Gastrocnemius medialis (tissue), 4 donors: ENCODE measurements around the gene RHEB.

Experiments used
- POLR2A ChIP-seq, 2 donors: fragments of 450-650 bp; IDR thresholded peaks; one replicate each; pipeline ENCODE4 v1.6.1; 2017; ENCODE audit warnings: antibody characterized with exemption in 2 of 2, mild to moderate bottlenecking in 2 of 2, moderate library complexity in 2 of 2
- TF ChIP-seq, protein P1 (sequence below), 5 experiments: fragments of 450-650 bp in 3 of 5; fragments of 200-600 bp in 2 of 5; sonication (generic) in 2 of 5; IDR thresholded peaks in 4 of 5; conservative IDR thresholded peaks in 1 of 5; 1 replicate in 4 of 5; 2 replicates in 1 of 5; pipeline ENCODE4 v1.5.1; 2016 to 2019; ENCODE audit warnings: antibody characterized with exemption in 5 of 5, mild to moderate bottlenecking in 3 of 5, moderate library complexity in 3 of 5

DNA sequence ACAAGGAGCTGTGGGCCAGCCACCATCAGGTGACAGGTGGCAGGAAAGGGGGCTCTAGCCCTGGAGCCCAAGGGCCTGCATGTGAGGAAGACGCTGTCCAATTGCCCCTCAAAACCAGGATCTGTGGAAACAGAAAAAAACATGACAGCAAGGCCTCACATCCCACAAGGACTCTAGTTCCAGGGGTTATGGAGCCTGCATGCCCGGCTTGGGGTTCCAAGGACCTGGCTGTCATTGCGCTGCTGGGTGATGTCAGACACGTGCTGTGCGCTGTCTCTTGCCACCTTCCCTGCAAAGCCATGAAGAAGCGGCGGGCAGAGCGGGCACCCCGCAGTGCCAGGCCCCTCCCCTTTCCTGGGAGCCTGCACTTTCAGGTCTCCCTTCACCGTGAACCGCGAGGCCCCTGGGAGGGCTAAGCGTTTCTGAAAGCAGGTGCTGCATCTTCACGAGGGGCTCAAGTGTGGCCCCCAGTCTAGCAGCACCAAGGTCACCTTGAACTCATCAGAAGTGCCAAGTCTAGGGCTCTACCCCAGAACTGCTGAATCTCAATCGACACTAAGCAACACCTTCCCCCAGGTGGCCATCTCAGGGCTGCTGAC lies 64.7 kb downstream of the RHEB start:
- no peak for TF ChIP-seq POLR2A (IDR thresholded peaks at IDR 0.05)
- TF ChIP-seq, protein P1, sequence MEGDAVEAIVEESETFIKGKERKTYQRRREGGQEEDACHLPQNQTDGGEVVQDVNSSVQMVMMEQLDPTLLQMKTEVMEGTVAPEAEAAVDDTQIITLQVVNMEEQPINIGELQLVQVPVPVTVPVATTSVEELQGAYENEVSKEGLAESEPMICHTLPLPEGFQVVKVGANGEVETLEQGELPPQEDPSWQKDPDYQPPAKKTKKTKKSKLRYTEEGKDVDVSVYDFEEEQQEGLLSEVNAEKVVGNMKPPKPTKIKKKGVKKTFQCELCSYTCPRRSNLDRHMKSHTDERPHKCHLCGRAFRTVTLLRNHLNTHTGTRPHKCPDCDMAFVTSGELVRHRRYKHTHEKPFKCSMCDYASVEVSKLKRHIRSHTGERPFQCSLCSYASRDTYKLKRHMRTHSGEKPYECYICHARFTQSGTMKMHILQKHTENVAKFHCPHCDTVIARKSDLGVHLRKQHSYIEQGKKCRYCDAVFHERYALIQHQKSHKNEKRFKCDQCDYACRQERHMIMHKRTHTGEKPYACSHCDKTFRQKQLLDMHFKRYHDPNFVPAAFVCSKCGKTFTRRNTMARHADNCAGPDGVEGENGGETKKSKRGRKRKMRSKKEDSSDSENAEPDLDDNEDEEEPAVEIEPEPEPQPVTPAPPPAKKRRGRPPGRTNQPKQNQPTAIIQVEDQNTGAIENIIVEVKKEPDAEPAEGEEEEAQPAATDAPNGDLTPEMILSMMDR (IDR thresholded peaks at IDR 0.05 in 4 of 5, conservative IDR thresholded peaks at IDR 0.05 in 1 of 5): no peak
